HepG2 (cell line): ENCODE measurements around the gene KDM2B. TPM values are rescaled to one million over a fixed set of nuclear protein-coding genes. Genes with fewer than 3 reads are reported as not detected.

Experiments
- ATAC-seq: fragments of 200-7000 bp; cut with Tn5 transposase; 3 replicates; pipeline ENCODE4 v1.9.1; 2020; ENCODE audit warnings: mild to moderate bottlenecking, moderate library complexity
- BruUV-seq: library from RNA; stranded (reverse); fragments of 400-500 nt; replicated peaks from 2 replicates; lab custom pipeline; 2021; lab: Mats Ljungman, UMichigan
- CTCF ChIA-PET: fragments of 300-600 bp; formaldehyde crosslinking; extraction: SDS; loops from one replicate; lab custom pipeline; 2021; ENCODE audit warnings: low total read pairs, inconsistent platforms, low intra/inter-chr PET ratio; lab: Yijun Ruan, JAX
- POLR2A ChIA-PET: fragments of 350-600 bp; sonication (Branson Sonifier 250); formaldehyde crosslinking; loops from one replicate; lab custom pipeline; 2020; ENCODE audit warnings: antibody characterized with exemption, inconsistent platforms; lab: Yijun Ruan, JAX
- DNase-seq: peaks from one replicate; pipeline ENCODE4 v3.0.0-alpha.2; 2015; ENCODE audit warnings: low spot score
- FAIRE-seq: peaks from 3 replicates; lab custom pipeline; 2011; peaks lifted over from hg19 to GRCh38; lab: Jason Lieb, UNC
- H2AFZ ChIP-seq: one replicate; pipeline ENCODE4 v1.6.1; 2011; ENCODE audit warnings: low read length, inconsistent platforms
- H3K27ac ChIP-seq: fragments of 300-600 bp; 3 replicates; pipeline ENCODE4 v1.8.0; 2011; ENCODE audit warnings: mixed run types, mild to moderate bottlenecking, mixed read lengths, low read length, inconsistent platforms; ENCODE audit not compliant: insufficient read depth; ENCODE audit errors: extremely low read length
- H3K27me3 ChIP-seq, 2 experiments: fragments of 200-600 bp in 1 of 2; 2 replicates in 1 of 2; 3 replicates in 1 of 2; pipeline versions ENCODE4 v1.6.0 to v1.8.0; 2011; ENCODE audit warnings: low read length in 2 of 2, mild to moderate bottlenecking in 2 of 2, moderate library complexity in 2 of 2, inconsistent platforms in 1 of 2; ENCODE audit not compliant: insufficient read depth in 2 of 2, control insufficient read depth in 1 of 2
- H3K36me3 ChIP-seq, 2 experiments: fragments of 200-600 bp in 1 of 2; replicated peaks in 1 of 2; 2 replicates in 1 of 2; 3 replicates in 1 of 2; pipeline versions ENCODE4 v1.5.1 to v1.8.0; 2011; ENCODE audit warnings: low read length in 2 of 2, inconsistent platforms in 1 of 2; ENCODE audit not compliant: insufficient read depth in 2 of 2, control insufficient read depth in 1 of 2
- H3K4me1 ChIP-seq: 2 replicates; pipeline ENCODE4 v1.5.1; 2012; ENCODE audit warnings: low read length, inconsistent platforms; ENCODE audit not compliant: insufficient read depth
- H3K4me2 ChIP-seq: 2 replicates; pipeline ENCODE4 v1.6.0; 2011; ENCODE audit warnings: low read depth, low read length, inconsistent platforms
- H3K4me3 ChIP-seq, 3 experiments: fragments of 200-600 bp in 1 of 3; sonication (generic), shearing (Covaris generic) in 1 of 3; replicated peaks in 1 of 3; 2 replicates each; pipeline ENCODE4 v1.5.1; 2011 to 2016; ENCODE audit warnings: low read length in 3 of 3, inconsistent platforms in 2 of 3, low read depth in 2 of 3, mild to moderate bottlenecking in 2 of 3, control low read depth in 1 of 3, mixed read lengths in 1 of 3; ENCODE audit not compliant: insufficient read depth in 1 of 3
- H3K79me2 ChIP-seq: one replicate; pipeline ENCODE4 v1.6.1; 2011; ENCODE audit warnings: low read length, inconsistent platforms; ENCODE audit not compliant: insufficient read depth
- H3K9ac ChIP-seq: 2 replicates; pipeline ENCODE4 v1.6.0; 2011; ENCODE audit warnings: mild to moderate bottlenecking, low read depth, low read length, inconsistent platforms; ENCODE audit not compliant: insufficient read depth
- H3K9me3 ChIP-seq: 2 replicates; pipeline ENCODE4 v1.5.1; 2012; ENCODE audit warnings: mild to moderate bottlenecking, low read length
- H4K20me1 ChIP-seq: 2 replicates; pipeline ENCODE4 v1.6.0; 2011; ENCODE audit warnings: inconsistent platforms, mild to moderate bottlenecking, low read length, moderate library complexity; ENCODE audit not compliant: insufficient read depth
- AKNA ChIP-seq: sonication (generic); formaldehyde crosslinking; IDR thresholded peaks from 2 replicates; pipeline ENCODE4 v1.4.0; 2020; ENCODE audit warnings: missing genetic modification reagents, borderline replicate concordance
- E2F1 ChIP-seq: sonication (generic); formaldehyde crosslinking; IDR thresholded peaks from 2 replicates; pipeline ENCODE4 v1.5.0; 2020; ENCODE audit warnings: missing genetic modification reagents
- FLYWCH1 ChIP-seq: sonication (generic); formaldehyde crosslinking; IDR thresholded peaks from 2 replicates; pipeline ENCODE4 v1.8.1; 2023; ENCODE audit warnings: mild to moderate bottlenecking, missing genetic modification reagents
- HNF1A ChIP-seq, 2 experiments: sonication (generic) in 1 of 2; formaldehyde crosslinking in 1 of 2; IDR thresholded peaks; 2 replicates each; pipeline versions ENCODE4 v1.4.0 to v1.6.1; 2016 to 2020; ENCODE audit warnings: borderline replicate concordance in 1 of 2, low read depth in 1 of 2, mild to moderate bottlenecking in 1 of 2, missing genetic modification reagents in 1 of 2
- NCOA1 ChIP-seq: sonication (generic); formaldehyde crosslinking; IDR thresholded peaks from 2 replicates; pipeline ENCODE4 v1.9.0; 2021; ENCODE audit warnings: missing genetic modification reagents
- TEAD3 ChIP-seq: optimal IDR thresholded peaks from 2 replicates; pipeline ENCODE3; 2016; ENCODE audit warnings: borderline replicate concordance
- TFAP4 ChIP-seq: sonication (generic); IDR thresholded peaks from 2 replicates; pipeline ENCODE4 v1.6.1; 2016; ENCODE audit warnings: low read depth, borderline replicate concordance
- ZBTB10 ChIP-seq: sonication (generic); formaldehyde crosslinking; IDR thresholded peaks from 2 replicates; pipeline ENCODE4 v1.4.0; 2020; ENCODE audit warnings: missing genetic modification reagents, borderline replicate concordance
- ZNF850 ChIP-seq: sonication (generic); formaldehyde crosslinking; conservative IDR thresholded peaks from 2 replicates; pipeline ENCODE4 v1.9.0; 2021; ENCODE audit warnings: mild to moderate bottlenecking, missing genetic modification reagents
- WGBS: methylation state at CpG from one replicate; pipeline ENCODE4 v1.1.6; 2017; ENCODE audit warnings: low lambda C conversion rate; 5-methylcytosine and 5-hydroxymethylcytosine counted together
- in situ Hi-C: cut with HindIII; loops from 2 replicates; pipeline ENCODE4 v1.10.0; 2017; ENCODE audit warnings: low pct_unique_long_range_greater_than_20kb; ENCODE audit not compliant: extremely low pct_ligation_motif_present
- intact Hi-C: fragments of 100-400 bp; cut with micrococcal nuclease; formaldehyde crosslinking; loops from one replicate; pipeline ENCODE4 v1.10.0; 2022; ENCODE audit not compliant: unreplicated experiment
- polyA plus RNA-seq, 8 experiments: library from polyadenylated mRNA; depleted of rRNA in 3 of 8; stranded (reverse) in 7 of 8; unstranded in 1 of 8; fragments of >200 nt; fragmentation: Illumina TruSeq in 4 of 8; extraction: Trizol in 4 of 8; gene quantifications; 2 replicates each; pipeline versions ENCODE4 v1.2.1 to v1.2.3, GENCODE V29; 2011 to 2016; ENCODE audit warnings: low read depth in 4 of 8, missing spikeins in 1 of 8, mixed read lengths in 1 of 8; ENCODE audit not compliant: insufficient read depth in 1 of 8
- total RNA-seq, 5 experiments: library from RNA; depleted of rRNA; stranded (reverse); fragments of >200 nt; fragmentation: Illumina TruSeq; extraction: Trizol; gene quantifications; 2 replicates each; pipeline ENCODE4 v1.2.3, GENCODE V29; 2016; ENCODE audit warnings: low read depth in 1 of 5

KDM2B gene
- total and polyA plus RNA-seq, 2 of the 13 experiments (the other 11 are each of a cell fraction or from before 2014, with no cell fraction given) = 17.5 to 26.1 TPM

GRCh38 chr12:121558956-121559355, 21.9 kb downstream of the KDM2B start:
- intact Hi-C loops (no loop called here), in situ Hi-C loops (no loop called here)
- no peaks in the 10 kb centered on the region for H3K9me3 ChIP-seq
- CTCF ChIA-PET = no interaction called here
- H3K4me1 ChIP-seq = peaks cover 12% of the 10 kb centered on the region
- DNase-seq (no peak), ATAC-seq (no peak; the same call in 2 of the 3 replicates), FAIRE-seq (no peak)
- H3K4me2 ChIP-seq = no peak overlapping the region
- H3K79me2 ChIP-seq = no peaks in the 10 kb centered on the region
- no peaks in the 10 kb centered on the region for H3K36me3 ChIP-seq
- H4K20me1 ChIP-seq = no peaks in the 10 kb centered on the region
- no peak overlapping the region for H3K4me3 ChIP-seq
- WGBS = 82% methylated on average over 7 of the region's 7 CpGs
- no peaks in the 10 kb centered on the region for H3K27me3 ChIP-seq
- BruUV-seq = no TSS peak
- POLR2A ChIA-PET = no interaction called here
- no peak overlapping the region for H2AFZ ChIP-seq
- no peak overlapping the region for H3K9ac ChIP-seq
- H3K27ac ChIP-seq = no peak overlapping the region
- TF ChIP-seq FLYWCH1 (CRISPR knock-in tag) (no peak), E2F1 (CRISPR knock-in tag) (no peak), NCOA1 (CRISPR knock-in tag) (no peak), ZNF850 (CRISPR knock-in tag) (no peak), TFAP4 (no peak), AKNA (CRISPR knock-in tag) (no peak), HNF1A (IDR thresholded peaks at IDR 0.05; ENCODE audit: low read depth) (no peak), HNF1A (CRISPR knock-in tag; IDR thresholded peaks at IDR 0.05; ENCODE audit: borderline replicate concordance) (no peak), ZBTB10 (CRISPR knock-in tag) (no peak), TEAD3 (CRISPR knock-in tag) (no peak)
